ENCODE results near the gene CAPN14. TPM values are rescaled to one million over a fixed set of nuclear protein-coding genes. Genes with fewer than 3 reads are reported as not detected.

CAPN14 gene
- total RNA-seq, 1 donor from 2014 or later = not detected

GRCh38 chr2:31200972-31201371 lies 16.3 kb downstream of the CAPN14 start:
- H3K27me3 ChIP-seq = no peaks in the 10 kb centered on the region

GRCh38 chr2:31199206-31199605 lies 18.1 kb downstream of the CAPN14 start:
- no peak for DNase-seq (ENCODE audit: low spot score in 2 of 2)
- Histone ChIP-seq H3K4me3 (no peak overlapping the region), H3K4me1 (no peaks in the 10 kb centered on the region), H3K27ac (no peak overlapping the region), H3K9me3 (no peaks in the 10 kb centered on the region), H3K36me3 (no peaks in the 10 kb centered on the region), H3K27me3 (no peaks in the 10 kb centered on the region)
- TF ChIP-seq, protein P1, sequence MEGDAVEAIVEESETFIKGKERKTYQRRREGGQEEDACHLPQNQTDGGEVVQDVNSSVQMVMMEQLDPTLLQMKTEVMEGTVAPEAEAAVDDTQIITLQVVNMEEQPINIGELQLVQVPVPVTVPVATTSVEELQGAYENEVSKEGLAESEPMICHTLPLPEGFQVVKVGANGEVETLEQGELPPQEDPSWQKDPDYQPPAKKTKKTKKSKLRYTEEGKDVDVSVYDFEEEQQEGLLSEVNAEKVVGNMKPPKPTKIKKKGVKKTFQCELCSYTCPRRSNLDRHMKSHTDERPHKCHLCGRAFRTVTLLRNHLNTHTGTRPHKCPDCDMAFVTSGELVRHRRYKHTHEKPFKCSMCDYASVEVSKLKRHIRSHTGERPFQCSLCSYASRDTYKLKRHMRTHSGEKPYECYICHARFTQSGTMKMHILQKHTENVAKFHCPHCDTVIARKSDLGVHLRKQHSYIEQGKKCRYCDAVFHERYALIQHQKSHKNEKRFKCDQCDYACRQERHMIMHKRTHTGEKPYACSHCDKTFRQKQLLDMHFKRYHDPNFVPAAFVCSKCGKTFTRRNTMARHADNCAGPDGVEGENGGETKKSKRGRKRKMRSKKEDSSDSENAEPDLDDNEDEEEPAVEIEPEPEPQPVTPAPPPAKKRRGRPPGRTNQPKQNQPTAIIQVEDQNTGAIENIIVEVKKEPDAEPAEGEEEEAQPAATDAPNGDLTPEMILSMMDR (IDR thresholded peaks at IDR 0.05) = no peak
- intact Hi-C loops (cut with DNase I) = no loop called here

More at GRCh38 chr2:31200972-31201371, 16.3 kb downstream of the CAPN14 start:
- Histone ChIP-seq H3K9me3 (no peaks in the 10 kb centered on the region), H3K4me3 (no peak overlapping the region), H3K4me1 (no peaks in the 10 kb centered on the region), H3K36me3 (no peaks in the 10 kb centered on the region), H3K27ac (no peak overlapping the region)
- intact Hi-C loops (cut with DNase I) = no loop called here
- TF ChIP-seq, protein P1 (IDR thresholded peaks at IDR 0.05) = no peak
- DNase-seq (ENCODE audit: low spot score in 2 of 2) = no peak

- Histone ChIP-seq H3K4me1 (no peaks in the 10 kb centered on the region), H3K36me3 (no peaks in the 10 kb centered on the region), H3K9me3 (no peaks in the 10 kb centered on the region), H3K27ac (no peak overlapping the region), H3K27me3 (no peaks in the 10 kb centered on the region), H3K4me3 (no peak overlapping the region)
- DNase-seq (ENCODE audit: low spot score in 2 of 2) = no peak
- TF ChIP-seq, protein P1 (IDR thresholded peaks at IDR 0.05) = no peak
- intact Hi-C loops (cut with DNase I) = no loop called here
Measured at GRCh38 chr2:31197669-31198068, 19.6 kb downstream of the CAPN14 start.

- Histone ChIP-seq H3K9me3 (no peaks in the 10 kb centered on the region), H3K4me3 (no peak overlapping the region), H3K27me3 (no peaks in the 10 kb centered on the region), H3K27ac (no peak overlapping the region), H3K4me1 (no peaks in the 10 kb centered on the region), H3K36me3 (no peaks in the 10 kb centered on the region)
- intact Hi-C loops (cut with DNase I) = no loop called here
- TF ChIP-seq, protein P1 (IDR thresholded peaks at IDR 0.05) = no peak
- no peak for DNase-seq (ENCODE audit: low spot score in 2 of 2)
Measured at GRCh38 chr2:31197166-31197565, 20.1 kb downstream of the CAPN14 start.

DNA sequence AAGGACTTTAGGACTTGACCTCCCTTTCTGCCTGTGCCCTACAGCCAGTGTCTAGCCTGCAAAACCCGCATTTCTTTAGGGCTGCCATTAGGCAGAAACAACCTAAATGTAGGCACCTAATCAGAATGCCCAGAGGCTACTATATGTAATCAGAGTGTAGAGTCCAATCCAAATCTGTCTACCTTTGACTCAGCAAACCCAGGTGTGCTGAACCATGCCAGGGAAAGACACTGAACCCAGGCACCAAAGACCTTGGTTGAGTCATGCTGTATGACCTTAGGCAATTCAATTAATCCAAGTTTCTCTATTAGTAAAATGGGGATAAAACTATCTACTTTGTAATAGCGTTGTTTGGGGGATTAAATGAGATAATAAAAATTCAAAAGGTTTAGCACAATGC lies 20.7 kb downstream of the CAPN14 start:
- H3K4me1 ChIP-seq = no peaks in the 10 kb centered on the region
- H3K9me3 ChIP-seq = no peaks in the 10 kb centered on the region
- intact Hi-C loops (cut with DNase I) = no loop called here
- TF ChIP-seq, protein P1 (IDR thresholded peaks at IDR 0.05) = no peak
- H3K27me3 ChIP-seq = no peaks in the 10 kb centered on the region
- DNase-seq (ENCODE audit: low spot score in 2 of 2) = no peak
- H3K4me3 ChIP-seq = no peak overlapping the region
- no peak overlapping the region for H3K27ac ChIP-seq
- no peaks in the 10 kb centered on the region for H3K36me3 ChIP-seq

DNA sequence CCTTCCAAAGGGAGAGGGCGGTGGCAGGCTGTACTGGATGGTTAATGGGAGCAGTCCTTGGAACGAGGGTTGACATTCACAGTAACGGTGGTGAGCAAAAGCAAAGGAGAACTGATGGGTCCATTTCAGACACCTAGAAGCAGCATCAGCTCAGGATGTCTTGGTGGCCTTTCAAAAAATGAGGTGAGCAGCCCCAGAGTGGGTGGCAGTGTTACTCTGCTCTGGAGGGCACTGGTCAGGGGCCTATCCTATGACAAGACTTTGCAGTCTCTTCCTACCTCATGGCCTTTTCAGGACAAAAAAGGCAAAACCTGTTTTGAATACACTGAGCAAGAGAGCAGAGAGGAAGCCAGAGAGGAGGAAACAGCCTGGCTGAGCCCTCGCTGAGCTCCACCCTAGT lies 23.5 kb downstream of the CAPN14 start:
- Histone ChIP-seq H3K4me1 (no peaks in the 10 kb centered on the region), H3K27ac (no peak overlapping the region), H3K27me3 (no peaks in the 10 kb centered on the region), H3K36me3 (no peaks in the 10 kb centered on the region), H3K4me3 (no peak overlapping the region), H3K9me3 (no peaks in the 10 kb centered on the region)
- intact Hi-C loops (cut with DNase I) = no loop called here
- TF ChIP-seq, protein P1 (IDR thresholded peaks at IDR 0.05) = no peak
- DNase-seq (ENCODE audit: low spot score in 2 of 2) = no peak

Measured in ascending aorta (tissue), 2 donors.